WTC11 (cell line): ENCODE measurements around the gene ZDHHC17. TPM values are rescaled to one million over a fixed set of nuclear protein-coding genes. Genes with fewer than 3 reads are reported as not detected.

Source experiments
- ATAC-seq: fragments of 200-7000 bp; cut with Tn5 transposase; 2 replicates; pipeline ENCODE4 v1.10.0; 2021; ENCODE audit warnings: mild to moderate bottlenecking, moderate library complexity
- CTCF ChIA-PET: fragments of 300-600 bp; sonication (Branson Sonifier 250); formaldehyde crosslinking; loops from one replicate; lab custom pipeline; 2021; ENCODE audit warnings: antibody characterized with exemption; lab: Charles Lee
- POLR2A ChIA-PET: fragments of 350-600 bp; sonication (Branson Sonifier 250); formaldehyde crosslinking; loops from one replicate; lab custom pipeline; 2021; ENCODE audit warnings: antibody characterized with exemption; lab: Charles Lee
- DNase-seq: peaks from one replicate; pipeline ENCODE4 v3.0.0; 2021; ENCODE audit warnings: low spot score
- H3K27ac Mint-ChIP-seq: 2 replicates; pipeline ENCODE4 v1.8.0; 2021; ENCODE audit warnings: mixed read lengths
- H3K27me3 Mint-ChIP-seq: 2 replicates; pipeline ENCODE4 v1.8.0; 2021; ENCODE audit warnings: low read depth, mild to moderate bottlenecking, moderate library complexity, mixed read lengths
- H3K36me3 Mint-ChIP-seq: 2 replicates; pipeline ENCODE4 v1.8.0; 2021; ENCODE audit warnings: mixed read lengths
- H3K4me1 Mint-ChIP-seq: 2 replicates; pipeline ENCODE4 v1.8.0; 2022; ENCODE audit warnings: mixed read lengths
- H3K4me3 Mint-ChIP-seq: 2 replicates; pipeline ENCODE4 v1.8.0; 2021; ENCODE audit warnings: mild to moderate bottlenecking, moderate library complexity, mixed read lengths
- H3K9me3 Mint-ChIP-seq: 2 replicates; pipeline ENCODE4 v1.8.0; 2021; ENCODE audit warnings: mixed read lengths
- CREB1 ChIP-seq: sonication (generic); formaldehyde crosslinking; IDR thresholded peaks from 2 replicates; pipeline ENCODE4 v1.8.0; 2023; ENCODE audit warnings: mild to moderate bottlenecking, missing genetic modification reagents
- CREM ChIP-seq: sonication (generic); formaldehyde crosslinking; IDR thresholded peaks from 2 replicates; pipeline ENCODE4 v1.8.1; 2022; ENCODE audit warnings: mild to moderate bottlenecking, missing genetic modification reagents, moderate library complexity
- ELF4 ChIP-seq: sonication (generic); formaldehyde crosslinking; IDR thresholded peaks from 2 replicates; pipeline ENCODE4 v1.8.1; 2022; ENCODE audit warnings: low read depth, mild to moderate bottlenecking, moderate library complexity, missing genetic modification reagents
- ESRRA ChIP-seq: sonication (generic); formaldehyde crosslinking; IDR thresholded peaks from 2 replicates; pipeline ENCODE4 v1.8.1; 2022; ENCODE audit warnings: mild to moderate bottlenecking, missing genetic modification reagents, borderline replicate concordance
- FOXJ3 ChIP-seq: sonication (generic); formaldehyde crosslinking; IDR thresholded peaks from 2 replicates; pipeline ENCODE4 v1.9.0; 2021; ENCODE audit warnings: missing genetic modification reagents, mild to moderate bottlenecking, borderline replicate concordance
- JUN ChIP-seq: sonication (generic); formaldehyde crosslinking; IDR thresholded peaks from 2 replicates; pipeline ENCODE4 v1.8.0; 2023; ENCODE audit warnings: mild to moderate bottlenecking, missing genetic modification reagents
- MLX ChIP-seq: sonication (generic); formaldehyde crosslinking; IDR thresholded peaks from 2 replicates; pipeline ENCODE4 v1.8.1; 2023; ENCODE audit warnings: mild to moderate bottlenecking, missing genetic modification reagents, moderate library complexity
- MYBL2 ChIP-seq: sonication (generic); formaldehyde crosslinking; IDR thresholded peaks from 2 replicates; pipeline ENCODE4 v1.8.1; 2023; ENCODE audit warnings: mild to moderate bottlenecking, moderate library complexity, missing genetic modification reagents
- ZNF138 ChIP-seq: sonication (generic); formaldehyde crosslinking; conservative IDR thresholded peaks from 2 replicates; pipeline ENCODE4 v1.8.1; 2022; ENCODE audit warnings: mild to moderate bottlenecking, moderate library complexity, missing genetic modification reagents
- ZNF232 ChIP-seq: sonication (generic); formaldehyde crosslinking; IDR thresholded peaks from 2 replicates; pipeline ENCODE4 v1.8.0; 2022; ENCODE audit warnings: mild to moderate bottlenecking, missing genetic modification reagents
- ZNF263 ChIP-seq: sonication (generic); formaldehyde crosslinking; IDR thresholded peaks from 2 replicates; pipeline ENCODE4 v1.8.1; 2022; ENCODE audit warnings: low read depth, mild to moderate bottlenecking, moderate library complexity, missing genetic modification reagents
- ZSCAN18 ChIP-seq: fragments of 250-450 bp; sonication (Bioruptor Pico); IDR thresholded peaks from 2 replicates; pipeline ENCODE4 v2.1.2; 2022; ENCODE audit warnings: mild to moderate bottlenecking, moderate library complexity
- total RNA-seq: library from RNA; stranded (reverse); gene quantifications from 3 replicates; pipeline ENCODE4 v1.2.3, GENCODE V29; 2021
- TF ChIP-seq, protein P1 (sequence below): sonication (generic); formaldehyde crosslinking; IDR thresholded peaks from 2 replicates; pipeline ENCODE4 v1.8.0; 2022; ENCODE audit warnings: mild to moderate bottlenecking, missing genetic modification reagents
- TF ChIP-seq, protein P2 (sequence below): sonication (generic); formaldehyde crosslinking; IDR thresholded peaks from 2 replicates; pipeline ENCODE4 v1.8.1; 2023; ENCODE audit warnings: mild to moderate bottlenecking, missing genetic modification reagents
- TF ChIP-seq, protein P3 (sequence below): sonication (generic); formaldehyde crosslinking; IDR thresholded peaks from 2 replicates; pipeline ENCODE4 v1.8.1; 2022; ENCODE audit warnings: missing genetic modification reagents, borderline replicate concordance
- TF ChIP-seq, protein P4 (sequence below): sonication (generic); formaldehyde crosslinking; IDR thresholded peaks from 2 replicates; pipeline ENCODE4 v1.8.1; 2023; ENCODE audit warnings: mild to moderate bottlenecking, missing genetic modification reagents, borderline replicate concordance
- TF ChIP-seq, protein P5 (sequence below): sonication (generic); formaldehyde crosslinking; conservative IDR thresholded peaks from 2 replicates; pipeline ENCODE4 v1.8.1; 2023; ENCODE audit warnings: mild to moderate bottlenecking, low read depth, missing genetic modification reagents, moderate library complexity

ZDHHC17 gene
- total RNA-seq, 1 experiment from 2014 or later, result 30.7 TPM

- TF ChIP-seq MLX (CRISPR knock-in tag), result no peak
- TF ChIP-seq ZNF232 (CRISPR knock-in tag), result peak; percentile 40; the same call in 1 of the 2 replicates
- TF ChIP-seq, protein P1, sequence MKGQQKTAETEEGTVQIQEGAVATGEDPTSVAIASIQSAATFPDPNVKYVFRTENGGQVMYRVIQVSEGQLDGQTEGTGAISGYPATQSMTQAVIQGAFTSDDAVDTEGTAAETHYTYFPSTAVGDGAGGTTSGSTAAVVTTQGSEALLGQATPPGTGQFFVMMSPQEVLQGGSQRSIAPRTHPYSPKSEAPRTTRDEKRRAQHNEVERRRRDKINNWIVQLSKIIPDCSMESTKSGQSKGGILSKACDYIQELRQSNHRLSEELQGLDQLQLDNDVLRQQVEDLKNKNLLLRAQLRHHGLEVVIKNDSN (CRISPR knock-in tag), result peak; percentile 46
- TF ChIP-seq, protein P2, sequence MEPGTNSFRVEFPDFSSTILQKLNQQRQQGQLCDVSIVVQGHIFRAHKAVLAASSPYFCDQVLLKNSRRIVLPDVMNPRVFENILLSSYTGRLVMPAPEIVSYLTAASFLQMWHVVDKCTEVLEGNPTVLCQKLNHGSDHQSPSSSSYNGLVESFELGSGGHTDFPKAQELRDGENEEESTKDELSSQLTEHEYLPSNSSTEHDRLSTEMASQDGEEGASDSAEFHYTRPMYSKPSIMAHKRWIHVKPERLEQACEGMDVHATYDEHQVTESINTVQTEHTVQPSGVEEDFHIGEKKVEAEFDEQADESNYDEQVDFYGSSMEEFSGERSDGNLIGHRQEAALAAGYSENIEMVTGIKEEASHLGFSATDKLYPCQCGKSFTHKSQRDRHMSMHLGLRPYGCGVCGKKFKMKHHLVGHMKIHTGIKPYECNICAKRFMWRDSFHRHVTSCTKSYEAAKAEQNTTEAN (CRISPR knock-in tag), result peak; percentile 59
- TF ChIP-seq CREM (CRISPR knock-in tag), result no peak
- 0 out of 2 replicates have a peak, but pooled peaks have one; percentile 13 for TF ChIP-seq CREB1 (CRISPR knock-in tag)
- no peak for TF ChIP-seq ZSCAN18
- TF ChIP-seq, protein P3, sequence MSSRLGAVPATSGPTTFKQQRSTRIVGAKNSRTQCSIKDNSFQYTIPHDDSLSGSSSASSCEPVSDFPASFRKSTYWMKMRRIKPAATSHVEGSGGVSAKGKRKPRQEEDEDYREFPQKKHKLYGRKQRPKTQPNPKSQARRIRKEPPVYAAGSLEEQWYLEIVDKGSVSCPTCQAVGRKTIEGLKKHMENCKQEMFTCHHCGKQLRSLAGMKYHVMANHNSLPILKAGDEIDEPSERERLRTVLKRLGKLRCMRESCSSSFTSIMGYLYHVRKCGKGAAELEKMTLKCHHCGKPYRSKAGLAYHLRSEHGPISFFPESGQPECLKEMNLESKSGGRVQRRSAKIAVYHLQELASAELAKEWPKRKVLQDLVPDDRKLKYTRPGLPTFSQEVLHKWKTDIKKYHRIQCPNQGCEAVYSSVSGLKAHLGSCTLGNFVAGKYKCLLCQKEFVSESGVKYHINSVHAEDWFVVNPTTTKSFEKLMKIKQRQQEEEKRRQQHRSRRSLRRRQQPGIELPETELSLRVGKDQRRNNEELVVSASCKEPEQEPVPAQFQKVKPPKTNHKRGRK, result no peak
- no peak for TF ChIP-seq MYBL2 (CRISPR knock-in tag)
- TF ChIP-seq, protein P4, sequence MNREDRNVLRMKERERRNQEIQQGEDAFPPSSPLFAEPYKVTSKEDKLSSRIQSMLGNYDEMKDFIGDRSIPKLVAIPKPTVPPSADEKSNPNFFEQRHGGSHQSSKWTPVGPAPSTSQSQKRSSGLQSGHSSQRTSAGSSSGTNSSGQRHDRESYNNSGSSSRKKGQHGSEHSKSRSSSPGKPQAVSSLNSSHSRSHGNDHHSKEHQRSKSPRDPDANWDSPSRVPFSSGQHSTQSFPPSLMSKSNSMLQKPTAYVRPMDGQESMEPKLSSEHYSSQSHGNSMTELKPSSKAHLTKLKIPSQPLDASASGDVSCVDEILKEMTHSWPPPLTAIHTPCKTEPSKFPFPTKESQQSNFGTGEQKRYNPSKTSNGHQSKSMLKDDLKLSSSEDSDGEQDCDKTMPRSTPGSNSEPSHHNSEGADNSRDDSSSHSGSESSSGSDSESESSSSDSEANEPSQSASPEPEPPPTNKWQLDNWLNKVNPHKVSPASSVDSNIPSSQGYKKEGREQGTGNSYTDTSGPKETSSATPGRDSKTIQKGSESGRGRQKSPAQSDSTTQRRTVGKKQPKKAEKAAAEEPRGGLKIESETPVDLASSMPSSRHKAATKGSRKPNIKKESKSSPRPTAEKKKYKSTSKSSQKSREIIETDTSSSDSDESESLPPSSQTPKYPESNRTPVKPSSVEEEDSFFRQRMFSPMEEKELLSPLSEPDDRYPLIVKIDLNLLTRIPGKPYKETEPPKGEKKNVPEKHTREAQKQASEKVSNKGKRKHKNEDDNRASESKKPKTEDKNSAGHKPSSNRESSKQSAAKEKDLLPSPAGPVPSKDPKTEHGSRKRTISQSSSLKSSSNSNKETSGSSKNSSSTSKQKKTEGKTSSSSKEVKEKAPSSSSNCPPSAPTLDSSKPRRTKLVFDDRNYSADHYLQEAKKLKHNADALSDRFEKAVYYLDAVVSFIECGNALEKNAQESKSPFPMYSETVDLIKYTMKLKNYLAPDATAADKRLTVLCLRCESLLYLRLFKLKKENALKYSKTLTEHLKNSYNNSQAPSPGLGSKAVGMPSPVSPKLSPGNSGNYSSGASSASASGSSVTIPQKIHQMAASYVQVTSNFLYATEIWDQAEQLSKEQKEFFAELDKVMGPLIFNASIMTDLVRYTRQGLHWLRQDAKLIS, result peak; percentile 40; the same call in 1 of the 2 replicates
- 0 out of 2 replicates have a peak, but pooled peaks have one; percentile 22 for TF ChIP-seq ZNF138 (CRISPR knock-in tag)
- no peak for TF ChIP-seq JUN
- TF ChIP-seq ESRRA (CRISPR knock-in tag), result no peak
- no peak for TF ChIP-seq ELF4 (CRISPR knock-in tag)
- TF ChIP-seq, all 79 proteins: peak for 24
Measured at GRCh38 chr12:76763746-76764675, at the start of gene ZDHHC17 (continued).

GRCh38 chr12:76714415-76714814 lies 49.5 kb upstream of the ZDHHC17 start:
- H3K27me3 Mint-ChIP-seq, result no peaks in the 10 kb centered on the region
- peaks cover 10% of the 10 kb centered on the region; the same call in 1 of the 2 replicates for H3K9me3 Mint-ChIP-seq
- no peak overlapping the region for H3K4me3 Mint-ChIP-seq
- CTCF ChIA-PET, result no interaction called here
- H3K4me1 Mint-ChIP-seq, result peaks cover 33% of the 10 kb centered on the region
- 0 out of 2 replicates have a peak, but pooled peaks cover 3% of the 10 kb centered on the region for H3K36me3 Mint-ChIP-seq
- TF ChIP-seq ZNF263 (CRISPR knock-in tag), result no peak
- no peak for TF ChIP-seq FOXJ3 (CRISPR knock-in tag)
- TF ChIP-seq, protein P5, sequence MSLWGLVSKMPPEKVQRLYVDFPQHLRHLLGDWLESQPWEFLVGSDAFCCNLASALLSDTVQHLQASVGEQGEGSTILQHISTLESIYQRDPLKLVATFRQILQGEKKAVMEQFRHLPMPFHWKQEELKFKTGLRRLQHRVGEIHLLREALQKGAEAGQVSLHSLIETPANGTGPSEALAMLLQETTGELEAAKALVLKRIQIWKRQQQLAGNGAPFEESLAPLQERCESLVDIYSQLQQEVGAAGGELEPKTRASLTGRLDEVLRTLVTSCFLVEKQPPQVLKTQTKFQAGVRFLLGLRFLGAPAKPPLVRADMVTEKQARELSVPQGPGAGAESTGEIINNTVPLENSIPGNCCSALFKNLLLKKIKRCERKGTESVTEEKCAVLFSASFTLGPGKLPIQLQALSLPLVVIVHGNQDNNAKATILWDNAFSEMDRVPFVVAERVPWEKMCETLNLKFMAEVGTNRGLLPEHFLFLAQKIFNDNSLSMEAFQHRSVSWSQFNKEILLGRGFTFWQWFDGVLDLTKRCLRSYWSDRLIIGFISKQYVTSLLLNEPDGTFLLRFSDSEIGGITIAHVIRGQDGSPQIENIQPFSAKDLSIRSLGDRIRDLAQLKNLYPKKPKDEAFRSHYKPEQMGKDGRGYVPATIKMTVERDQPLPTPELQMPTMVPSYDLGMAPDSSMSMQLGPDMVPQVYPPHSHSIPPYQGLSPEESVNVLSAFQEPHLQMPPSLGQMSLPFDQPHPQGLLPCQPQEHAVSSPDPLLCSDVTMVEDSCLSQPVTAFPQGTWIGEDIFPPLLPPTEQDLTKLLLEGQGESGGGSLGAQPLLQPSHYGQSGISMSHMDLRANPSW (CRISPR knock-in tag), result no peak
- no peak for TF ChIP-seq ZNF232 (CRISPR knock-in tag)
- TF ChIP-seq, all 79 proteins: peak for 0
- no peak overlapping the region for H3K27ac Mint-ChIP-seq
- ATAC-seq (no peak), DNase-seq (no peak)
- POLR2A ChIA-PET, result no interaction called here
